Umbilical cord (tissue), 2 donors: ENCODE data around the gene FAM83D. TPM values are rescaled to one million over a fixed set of nuclear protein-coding genes. Genes with fewer than 3 reads are reported as not detected.

Experiments used
- DNase-seq: peaks from one replicate; pipeline ENCODE4 v3.0.0-alpha.2; 2015; ENCODE audit warnings: low spot score
- total RNA-seq: library from RNA; depleted of rRNA; stranded (reverse); fragments of >200 nt; gene quantifications from one replicate; pipeline ENCODE4 v1.2.3, GENCODE V29; 2014; ENCODE audit warnings: low replicate concordance; ENCODE audit not compliant: insufficient read depth

Gene FAM83D
- total RNA-seq, 1 donor from 2014 or later = 5.3 TPM

GRCh38 chr20:38894091-38894847, 31.9 kb upstream of the FAM83D start:
- no peak for DNase-seq

- no peak for DNase-seq
Measured at GRCh38 chr20:38895098-38895949, 30.9 kb upstream of the FAM83D start.

- DNase-seq = no peak
Measured at GRCh38 chr20:38896009-38896594, 30.1 kb upstream of the FAM83D start.

- DNase-seq = no peak
Measured at GRCh38 chr20:38897267-38897666, 28.9 kb upstream of the FAM83D start.

GRCh38 chr20:38900606-38901005, 25.6 kb upstream of the FAM83D start:
- no peak for DNase-seq

- DNase-seq = no peak
Measured at GRCh38 chr20:38902601-38903000, 23.6 kb upstream of the FAM83D start.

- DNase-seq = no peak
Measured at GRCh38 chr20:38903335-38903734, 22.9 kb upstream of the FAM83D start.

GRCh38 chr20:38905375-38905774, 20.8 kb upstream of the FAM83D start:
- DNase-seq = no peak

GRCh38 chr20:38907918-38908677, 18.1 kb upstream of the FAM83D start:
- DNase-seq = no peak

- DNase-seq = no peak
Measured at GRCh38 chr20:38915355-38915754, 10.9 kb upstream of the FAM83D start.

- DNase-seq = no peak
Measured at GRCh38 chr20:38917657-38918056, 8.6 kb upstream of the FAM83D start.

GRCh38 chr20:38918172-38918571, 8.0 kb upstream of the FAM83D start:
- DNase-seq = no peak

- no peak for DNase-seq
Measured at GRCh38 chr20:38919683-38920082, 6.5 kb upstream of the FAM83D start.

GRCh38 chr20:38920411-38920810, 5.8 kb upstream of the FAM83D start:
- no peak for DNase-seq

GRCh38 chr20:38920851-38921250, 5.4 kb upstream of the FAM83D start:
- DNase-seq = no peak

- no peak for DNase-seq
Measured at GRCh38 chr20:38924718-38925117, 1.5 kb upstream of the FAM83D start.

- peak; percentile 4 for DNase-seq
Measured at GRCh38 chr20:38926934-38927616, 858 bp downstream of the FAM83D start.

- no peak for DNase-seq
Measured at GRCh38 chr20:38927902-38928578, 1.8 kb downstream of the FAM83D start.

GRCh38 chr20:38930242-38930569, 4.0 kb downstream of the FAM83D start:
- DNase-seq = no peak

GRCh38 chr20:38931984-38932383, 5.8 kb downstream of the FAM83D start:
- no peak for DNase-seq
